OCI-LY7 (cell line): ENCODE results near the gene IGF1R. TPM values are rescaled to one million over a fixed set of nuclear protein-coding genes. Genes with fewer than 3 reads are reported as not detected.

Experiments
- BruUV-seq: library from RNA; stranded (reverse); fragments of 400-500 nt; replicated peaks from 2 replicates; lab custom pipeline; 2021; lab: Mats Ljungman, UMichigan
- CTCF ChIA-PET: fragments of 300-600 bp; sonication (Branson Sonifier 250); formaldehyde crosslinking; loops from one replicate; lab custom pipeline; 2022; ENCODE audit warnings: antibody characterized with exemption; ENCODE audit not compliant: unreplicated experiment; lab: Charles Lee
- POLR2A ChIA-PET: fragments of 300-600 bp; sonication (Branson Sonifier 250); formaldehyde crosslinking; loops from one replicate; lab custom pipeline; 2022; ENCODE audit warnings: antibody characterized with exemption; lab: Charles Lee
- DNase-seq: peaks from one replicate; pipeline ENCODE4 v3.0.0-alpha.2; 2015; ENCODE audit warnings: low spot score
- H2AFZ ChIP-seq: fragments of 200-600 bp; sonication (generic), shearing (Covaris generic); 2 replicates; pipeline ENCODE4 v1.6.1; 2014; ENCODE audit warnings: mild to moderate bottlenecking, antibody characterized with exemption, low read length, moderate library complexity
- H3K27ac ChIP-seq: fragments of 200-600 bp; sonication (generic); 2 replicates; pipeline ENCODE4 v1.5.1; 2014; ENCODE audit warnings: mixed run types, low read depth, mild to moderate bottlenecking, moderate library complexity, low read length, inconsistent platforms; ENCODE audit not compliant: poor library complexity, severe bottlenecking
- H3K36me3 ChIP-seq: fragments of 200-600 bp; sonication (generic); 2 replicates; pipeline ENCODE4 v1.6.1; 2014; ENCODE audit warnings: mild to moderate bottlenecking, antibody characterized with exemption, low read length, moderate library complexity, mixed read lengths; ENCODE audit not compliant: insufficient read depth
- H3K4me1 ChIP-seq: fragments of 200-600 bp; sonication (generic); 2 replicates; pipeline ENCODE4 v1.5.1; 2014; ENCODE audit warnings: mild to moderate bottlenecking, low read length; ENCODE audit not compliant: insufficient read depth, poor library complexity, severe bottlenecking
- H3K4me2 ChIP-seq: fragments of 200-600 bp; sonication (generic); 2 replicates; pipeline ENCODE4 v1.6.1; 2014; ENCODE audit warnings: mild to moderate bottlenecking, low read length
- H3K4me3 ChIP-seq: fragments of 200-600 bp; sonication (generic); 2 replicates; pipeline ENCODE4 v1.5.1; 2014; ENCODE audit warnings: mild to moderate bottlenecking, low read depth, low read length; ENCODE audit not compliant: poor library complexity, severe bottlenecking
- H3K79me2 ChIP-seq: fragments of 200-600 bp; sonication (generic); 2 replicates; pipeline ENCODE4 v1.6.1; 2016; ENCODE audit warnings: low read depth, mild to moderate bottlenecking, low read length, moderate library complexity, mixed read lengths; ENCODE audit not compliant: insufficient read depth
- H3K9me2 ChIP-seq: fragments of 200-600 bp; sonication (generic); 2 replicates; pipeline ENCODE4 v1.6.1; 2016; ENCODE audit warnings: mild to moderate bottlenecking, low read length, mixed read lengths; ENCODE audit not compliant: insufficient read depth
- H3K9me3 ChIP-seq: fragments of 200-600 bp; sonication (generic); 2 replicates; pipeline ENCODE4 v1.6.1; 2014; ENCODE audit warnings: mild to moderate bottlenecking, mixed run types, low read length, mixed read lengths
- H4K20me1 ChIP-seq: fragments of 200-600 bp; sonication (generic); 2 replicates; pipeline ENCODE4 v1.6.1; 2014; ENCODE audit warnings: mild to moderate bottlenecking, antibody characterized with exemption, low read length, moderate library complexity, mixed read lengths; ENCODE audit not compliant: insufficient read depth
- EZH2phosphoT487 ChIP-seq: fragments of 200-600 bp; sonication (generic); IDR thresholded peaks from 2 replicates; pipeline ENCODE4 v1.6.1; 2018; ENCODE audit warnings: low read depth, borderline replicate concordance, mild to moderate bottlenecking, mixed run types, antibody characterized with exemption, low read length, moderate library complexity, mixed read lengths
- intact Hi-C: fragments of 100-400 bp; cut with micrococcal nuclease; formaldehyde crosslinking; loops from one replicate; pipeline ENCODE4 v1.10.0; 2022; ENCODE audit not compliant: unreplicated experiment
- total RNA-seq, 2 experiments: library from RNA; depleted of rRNA in 1 of 2; stranded (reverse); fragments of >200 nt in 1 of 2; shearing (Covaris generic) in 1 of 2; gene quantifications; 2 replicates each; pipeline ENCODE4 v1.2.3, GENCODE V29; 2014 to 2022
- TF ChIP-seq, protein P1 (sequence below): fragments of 200-600 bp; sonication (generic); conservative IDR thresholded peaks from 2 replicates; pipeline ENCODE4 v1.5.1; 2014; ENCODE audit warnings: mild to moderate bottlenecking, antibody characterized with exemption, low read length, moderate library complexity, mixed read lengths

Gene IGF1R
- total RNA-seq, 2 experiments from 2014 or later: 26.5 to 29.1 TPM

DNA sequence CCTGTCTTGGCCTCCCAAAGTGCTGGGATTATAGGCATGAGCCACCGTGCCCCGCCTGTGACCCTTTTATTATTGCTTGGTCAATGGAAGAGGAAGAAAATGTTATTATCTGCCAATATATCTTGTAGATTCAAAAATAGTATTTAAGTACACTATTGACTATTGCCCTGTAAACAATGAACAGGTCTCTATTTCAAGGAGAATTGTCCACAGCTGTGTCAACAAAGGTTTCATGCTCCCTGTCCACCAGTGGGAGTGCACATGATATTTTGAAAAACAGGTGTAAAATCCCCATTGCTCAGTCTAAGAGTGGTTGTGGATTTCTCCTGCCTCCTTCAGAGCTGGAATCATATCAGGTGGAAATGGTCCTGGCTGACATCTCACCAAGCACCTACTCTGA, 36.5 kb upstream of the IGF1R start:
- H3K4me2 ChIP-seq: no peak overlapping the region
- no peak overlapping the region for H3K27ac ChIP-seq
- H3K9me2 ChIP-seq: no peaks in the 10 kb centered on the region
- ChIA-PET POLR2A (interaction anchor here (1.2 kb wide), 1 partner anchor 17 kb away, joined by 3 read pairs; no protein-coding TSS in a partner anchor), CTCF (no interaction called here)
- no peaks in the 10 kb centered on the region for H3K79me2 ChIP-seq
- H3K9me3 ChIP-seq: no peaks in the 10 kb centered on the region
- DNase-seq: no peak
- H4K20me1 ChIP-seq: no peaks in the 10 kb centered on the region
- no peak for TF ChIP-seq EZH2phosphoT487
- TF ChIP-seq, protein P1, sequence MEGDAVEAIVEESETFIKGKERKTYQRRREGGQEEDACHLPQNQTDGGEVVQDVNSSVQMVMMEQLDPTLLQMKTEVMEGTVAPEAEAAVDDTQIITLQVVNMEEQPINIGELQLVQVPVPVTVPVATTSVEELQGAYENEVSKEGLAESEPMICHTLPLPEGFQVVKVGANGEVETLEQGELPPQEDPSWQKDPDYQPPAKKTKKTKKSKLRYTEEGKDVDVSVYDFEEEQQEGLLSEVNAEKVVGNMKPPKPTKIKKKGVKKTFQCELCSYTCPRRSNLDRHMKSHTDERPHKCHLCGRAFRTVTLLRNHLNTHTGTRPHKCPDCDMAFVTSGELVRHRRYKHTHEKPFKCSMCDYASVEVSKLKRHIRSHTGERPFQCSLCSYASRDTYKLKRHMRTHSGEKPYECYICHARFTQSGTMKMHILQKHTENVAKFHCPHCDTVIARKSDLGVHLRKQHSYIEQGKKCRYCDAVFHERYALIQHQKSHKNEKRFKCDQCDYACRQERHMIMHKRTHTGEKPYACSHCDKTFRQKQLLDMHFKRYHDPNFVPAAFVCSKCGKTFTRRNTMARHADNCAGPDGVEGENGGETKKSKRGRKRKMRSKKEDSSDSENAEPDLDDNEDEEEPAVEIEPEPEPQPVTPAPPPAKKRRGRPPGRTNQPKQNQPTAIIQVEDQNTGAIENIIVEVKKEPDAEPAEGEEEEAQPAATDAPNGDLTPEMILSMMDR: no peak
- H3K36me3 ChIP-seq: no peaks in the 10 kb centered on the region
- no peak overlapping the region for H3K4me3 ChIP-seq
- intact Hi-C loops: no loop called here
- H3K4me1 ChIP-seq: no peaks in the 10 kb centered on the region
- H2AFZ ChIP-seq: no peak overlapping the region
- BruUV-seq: no TSS peak

DNA sequence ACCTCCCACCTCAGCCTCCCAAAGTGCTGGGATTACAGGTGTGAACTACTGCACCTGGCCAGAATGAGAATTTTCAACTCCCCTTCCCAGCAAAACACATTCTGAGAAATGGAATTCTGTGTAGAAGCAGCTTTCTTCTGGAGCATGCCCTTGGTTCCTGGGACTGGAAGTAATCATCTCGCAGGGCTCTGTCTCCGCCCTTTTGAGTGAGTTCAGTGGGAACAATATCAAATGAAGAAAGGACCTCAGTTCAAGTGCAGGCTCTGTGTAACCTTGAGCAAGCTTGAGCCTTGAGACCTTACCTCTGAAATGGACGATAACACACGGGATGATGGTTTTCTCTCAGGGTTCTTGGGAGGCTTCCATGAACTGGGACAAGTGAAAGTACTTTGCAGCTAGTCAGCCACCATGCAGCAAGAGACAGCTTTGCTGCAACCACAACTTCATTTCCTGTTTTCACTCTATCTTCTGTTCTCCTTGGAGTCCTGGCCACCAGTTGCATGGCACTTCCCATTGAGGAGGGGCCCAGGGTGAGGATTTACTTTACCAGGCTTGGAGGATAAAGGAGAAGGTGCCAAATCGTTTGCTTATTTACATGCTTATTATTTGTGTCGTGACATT, 35.7 kb upstream of the IGF1R start:
- DNase-seq: no peak
- H2AFZ ChIP-seq: no peak overlapping the region
- no peaks in the 10 kb centered on the region for H3K4me1 ChIP-seq
- H4K20me1 ChIP-seq: no peaks in the 10 kb centered on the region
- BruUV-seq: no TSS peak
- no peak overlapping the region for H3K27ac ChIP-seq
- no peaks in the 10 kb centered on the region for H3K9me3 ChIP-seq
- CTCF ChIA-PET: no interaction called here
- H3K4me2 ChIP-seq: no peak overlapping the region
- no peaks in the 10 kb centered on the region for H3K36me3 ChIP-seq
- no peaks in the 10 kb centered on the region for H3K9me2 ChIP-seq
- intact Hi-C loops: no loop called here
- no peak overlapping the region for H3K4me3 ChIP-seq
- H3K79me2 ChIP-seq: no peaks in the 10 kb centered on the region
- TF ChIP-seq EZH2phosphoT487: no peak
- TF ChIP-seq, protein P1: no peak
- POLR2A ChIA-PET: interaction anchor here (0.7 to 1.2 kb wide), 2 partner anchors 18 to 34 kb away, joined by 3 to 4 read pairs; no protein-coding TSS in a partner anchor

DNA sequence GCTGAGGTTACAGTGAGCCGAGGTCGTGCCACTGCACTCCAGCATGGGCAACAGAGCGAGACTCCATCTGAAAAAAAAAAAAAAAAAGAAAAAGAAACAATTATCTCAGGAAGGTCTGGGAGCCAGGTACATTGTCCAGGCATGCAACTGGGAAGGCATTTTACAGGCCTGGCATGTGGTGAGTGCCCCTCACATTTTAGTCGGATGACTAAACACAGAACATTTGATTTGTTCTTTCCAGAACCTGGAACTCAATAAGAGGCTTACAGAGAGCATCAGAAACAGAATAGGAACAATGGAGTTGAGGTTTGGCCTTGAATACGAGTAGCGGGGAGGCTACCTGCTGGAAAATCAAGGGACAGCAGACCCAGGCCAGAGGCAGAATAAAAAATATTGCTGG, 33.7 kb upstream of the IGF1R start:
- no peak for TF ChIP-seq EZH2phosphoT487
- TF ChIP-seq, protein P1: no peak
- no peaks in the 10 kb centered on the region for H3K9me3 ChIP-seq
- no peaks in the 10 kb centered on the region for H4K20me1 ChIP-seq
- H3K4me2 ChIP-seq: no peak overlapping the region
- no peak overlapping the region for H2AFZ ChIP-seq
- CTCF ChIA-PET: no interaction called here
- H3K9me2 ChIP-seq: no peaks in the 10 kb centered on the region
- no peak for DNase-seq
- POLR2A ChIA-PET: interaction anchor here (0.5 kb wide), 1 partner anchor 468 kb away, joined by 3 read pairs; no protein-coding TSS in a partner anchor
- no TSS peak for BruUV-seq
- no peaks in the 10 kb centered on the region for H3K36me3 ChIP-seq
- H3K4me1 ChIP-seq: no peaks in the 10 kb centered on the region
- intact Hi-C loops: no loop called here
- H3K4me3 ChIP-seq: no peak overlapping the region
- no peaks in the 10 kb centered on the region for H3K79me2 ChIP-seq
- H3K27ac ChIP-seq: no peak overlapping the region
